Measurements from ENCODE around the gene CLCN6. TPM values are rescaled to one million over a fixed set of nuclear protein-coding genes. Genes with fewer than 3 reads are reported as not detected.

Gene CLCN6
- total and polyA plus RNA-seq, 2 of the 13 experiments (the other 11 are each of a cell fraction or from before 2014, with no cell fraction given) = 14.9 to 19.3 TPM

DNA sequence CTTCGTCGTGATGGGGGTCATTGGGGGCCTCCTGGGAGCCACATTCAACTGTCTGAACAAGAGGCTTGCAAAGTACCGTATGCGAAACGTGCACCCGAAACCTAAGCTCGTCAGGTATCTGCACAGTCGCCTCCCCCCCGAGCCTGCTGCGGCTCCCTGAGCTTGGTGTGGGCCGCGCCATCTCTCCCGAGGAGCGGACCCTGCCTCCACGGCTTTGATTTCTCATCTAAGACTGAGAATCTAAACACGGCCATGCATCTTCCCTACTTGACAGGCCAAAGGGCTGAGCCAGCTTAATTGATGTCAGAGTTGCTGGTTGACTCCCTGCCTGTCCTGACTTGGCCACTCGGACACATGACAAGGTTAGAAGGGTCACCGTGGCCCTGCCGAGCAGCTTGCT, 22.5 kb downstream of the CLCN6 start:
- H3K9me3 ChIP-seq (ENCODE audit: low read length) = no peaks in the 10 kb centered on the region
- POLR2A ChIA-PET = no interaction called here
- no peaks in the 10 kb centered on the region for H3K4me1 ChIP-seq (ENCODE audit: insufficient read depth, low read length)
- intact Hi-C loops (cut with micrococcal nuclease; ENCODE audit: unreplicated experiment) = no loop called here
- H3K4me2 ChIP-seq (ENCODE audit: low read depth, low read length) = no peak overlapping the region
- H3K79me2 ChIP-seq (ENCODE audit: insufficient read depth, low read length) = no peaks in the 10 kb centered on the region
- no peak overlapping the region for H3K9ac ChIP-seq (ENCODE audit: insufficient read depth, low read depth, low read length)
- DNase-seq (ENCODE audit: low spot score) = no peak
- CTCF ChIA-PET (ENCODE audit: low intra/inter-chr PET ratio, low total read pairs) = no interaction called here
- no peaks in the 10 kb centered on the region for H4K20me1 ChIP-seq (ENCODE audit: insufficient read depth, low read length)
- FAIRE-seq = no peak
- peak; percentile 32 for TF ChIP-seq AGO2 (optimal IDR thresholded peaks at IDR 0.05; ENCODE audit: low read depth, low read length)
- no peak for TF ChIP-seq RNF2 (conservative IDR thresholded peaks at IDR 0.05; ENCODE audit: low read depth)
- H3K4me3 ChIP-seq (replicated peaks in 1 of 3; ENCODE audit: insufficient read depth in 1 of 3, low read depth in 2 of 3, low read length in 3 of 3) = no peak overlapping the region
- WGBS (ENCODE audit: low lambda C conversion rate) = 97% methylated on average over 16 of the region's 19 CpGs
- H3K27ac ChIP-seq (ENCODE audit: extremely low read length, insufficient read depth, low read length) = no peak overlapping the region
- BruUV-seq (replicated peaks) = no TSS peak
- no peak overlapping the region for H2AFZ ChIP-seq (ENCODE audit: low read length)
- H3K27me3 ChIP-seq (ENCODE audit: control insufficient read depth in 1 of 2, insufficient read depth in 2 of 2, low read length in 2 of 2) = no peaks in the 10 kb centered on the region
- in situ Hi-C loops (cut with HindIII; ENCODE audit: extremely low pct_ligation_motif_present, low pct_unique_long_range_greater_than_20kb) = no loop called here
- H3K36me3 ChIP-seq (replicated peaks in 1 of 2; ENCODE audit: control insufficient read depth in 1 of 2, insufficient read depth in 2 of 2, low read length in 2 of 2) = peaks cover 43 to 89% of the 10 kb centered on the region in 2 experiments
- ATAC-seq = no peak

- ChIA-PET CTCF (ENCODE audit: low intra/inter-chr PET ratio, low total read pairs) (no interaction called here), POLR2A (interaction anchor here (1.0 to 1.4 kb wide), 2 partner anchors 11 kb away, joined by 3 to 4 read pairs; no protein-coding TSS in a partner anchor)
- H3K79me2 ChIP-seq (ENCODE audit: insufficient read depth, low read length) = no peaks in the 10 kb centered on the region
- H3K36me3 ChIP-seq (replicated peaks in 1 of 2; ENCODE audit: control insufficient read depth in 1 of 2, insufficient read depth in 2 of 2, low read length in 2 of 2) = peaks cover 41 to 88% of the 10 kb centered on the region in 2 experiments
- H4K20me1 ChIP-seq (ENCODE audit: insufficient read depth, low read length) = no peaks in the 10 kb centered on the region
- H3K4me1 ChIP-seq (ENCODE audit: insufficient read depth, low read length) = no peaks in the 10 kb centered on the region
- no TSS peak for BruUV-seq (replicated peaks)
- in situ Hi-C loops (cut with HindIII; ENCODE audit: extremely low pct_ligation_motif_present, low pct_unique_long_range_greater_than_20kb) (loop anchor here (10.0 kb wide), 1 partner anchor 133 kb away; no protein-coding TSS in a partner anchor), intact Hi-C loops (cut with micrococcal nuclease; ENCODE audit: unreplicated experiment) (no loop called here)
- 96% methylated on average over 8 of the region's 9 CpGs for WGBS (ENCODE audit: low lambda C conversion rate)
- no peaks in the 10 kb centered on the region for H3K27me3 ChIP-seq (ENCODE audit: control insufficient read depth in 1 of 2, insufficient read depth in 2 of 2, low read length in 2 of 2)
- TF ChIP-seq POLR2A (IDR thresholded peaks at IDR 0.05; ENCODE audit: insufficient read depth in 1 of 2, low read depth in 2 of 2, low read length in 2 of 2) = 0 out of 4 replicates have a peak, but pooled peaks of 1 of the 2 experiments have one; percentile 22
- peak; percentile 41 for TF ChIP-seq AGO2 (optimal IDR thresholded peaks at IDR 0.05; ENCODE audit: low read depth, low read length)
- TF ChIP-seq ZNF629 (CRISPR knock-in tag; conservative IDR thresholded peaks at IDR 0.05) = peak; percentile 62; the same call in 1 of the 2 replicates
- TF ChIP-seq MAFF (IDR thresholded peaks at IDR 0.05; ENCODE audit: low read depth, low read length) = no peak
- TF ChIP-seq NFKB2 (CRISPR knock-in tag; IDR thresholded peaks at IDR 0.05; ENCODE audit: borderline replicate concordance) = no peak
- H3K4me3 ChIP-seq (replicated peaks in 1 of 3; ENCODE audit: insufficient read depth in 1 of 3, low read depth in 2 of 3, low read length in 3 of 3) = no peak overlapping the region
- no peak overlapping the region for H2AFZ ChIP-seq (ENCODE audit: low read length)
- no peak overlapping the region for H3K4me2 ChIP-seq (ENCODE audit: low read depth, low read length)
- no peak for FAIRE-seq
- ATAC-seq = no peak
- no peak overlapping the region for H3K9ac ChIP-seq (ENCODE audit: insufficient read depth, low read depth, low read length)
- H3K27ac ChIP-seq (ENCODE audit: extremely low read length, insufficient read depth, low read length) = no peak overlapping the region
- no peaks in the 10 kb centered on the region for H3K9me3 ChIP-seq (ENCODE audit: low read length)
- no peak for DNase-seq (ENCODE audit: low spot score)
Measured at GRCh38 chr1:11831945-11832725, 26.1 kb downstream of the CLCN6 start.

All from HepG2 (cell line).